HG03571 (cell line): Measurements from ENCODE around the gene ZFYVE27.
A peak's percentile ranks its signal among the peaks of the same experiment; 100 is the strongest.

ENCODE experiments used
- ATAC-seq: cut with Tn5 transposase; IDR thresholded peaks from one replicate; pipeline ENCODE4 v1.9.1; 2021; ENCODE audit not compliant: unreplicated experiment

The ZFYVE27 gene

DNA sequence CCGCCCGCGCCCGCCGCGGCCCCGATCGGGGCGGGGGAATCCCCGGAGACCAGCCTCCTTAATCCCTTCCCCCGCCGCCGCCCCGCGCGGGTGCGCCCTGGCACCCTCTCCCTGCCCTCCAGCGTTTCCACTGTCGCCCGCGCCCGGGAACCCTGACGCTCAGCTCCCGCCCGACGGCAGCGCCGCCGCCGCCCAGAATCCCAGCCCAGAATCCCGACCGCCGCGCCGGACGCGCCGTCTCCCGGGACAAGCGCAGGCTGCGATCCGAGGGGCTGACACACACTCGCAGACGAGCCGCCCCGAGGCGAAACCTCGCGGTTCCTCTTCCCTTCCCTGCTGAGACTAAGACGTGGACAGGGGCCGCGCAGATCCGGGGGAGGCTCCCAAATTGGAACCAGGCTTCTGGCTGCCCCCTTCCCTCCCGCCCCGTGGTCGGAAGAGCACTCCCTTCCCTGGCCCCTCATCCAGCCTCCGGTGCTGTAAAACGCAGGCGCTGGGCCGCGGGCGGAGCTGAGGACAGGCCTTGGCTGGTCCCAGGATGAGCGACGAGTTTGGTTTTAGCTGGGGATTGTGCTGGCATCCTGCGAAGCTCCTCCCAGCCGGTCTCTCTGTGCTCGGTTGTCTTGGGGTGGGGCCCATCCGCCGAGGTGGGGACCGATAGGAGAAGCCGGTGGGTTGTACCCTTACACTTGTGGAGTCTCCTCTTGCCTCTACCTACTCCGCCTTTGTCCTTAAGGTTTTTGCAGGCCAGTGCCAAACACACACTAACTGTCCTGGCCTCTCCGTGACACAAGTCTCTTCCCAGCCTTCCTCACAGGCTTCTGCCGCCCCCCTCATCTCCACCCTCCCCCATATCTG is 22.3 kb upstream of the ZFYVE27 start:
- ATAC-seq = no peak

GRCh38 chr10:97715259-97715874 is 21.6 kb upstream of the ZFYVE27 start:
- no peak for ATAC-seq

GRCh38 chr10:97717627-97718026 is 19.3 kb upstream of the ZFYVE27 start:
- ATAC-seq = no peak

DNA sequence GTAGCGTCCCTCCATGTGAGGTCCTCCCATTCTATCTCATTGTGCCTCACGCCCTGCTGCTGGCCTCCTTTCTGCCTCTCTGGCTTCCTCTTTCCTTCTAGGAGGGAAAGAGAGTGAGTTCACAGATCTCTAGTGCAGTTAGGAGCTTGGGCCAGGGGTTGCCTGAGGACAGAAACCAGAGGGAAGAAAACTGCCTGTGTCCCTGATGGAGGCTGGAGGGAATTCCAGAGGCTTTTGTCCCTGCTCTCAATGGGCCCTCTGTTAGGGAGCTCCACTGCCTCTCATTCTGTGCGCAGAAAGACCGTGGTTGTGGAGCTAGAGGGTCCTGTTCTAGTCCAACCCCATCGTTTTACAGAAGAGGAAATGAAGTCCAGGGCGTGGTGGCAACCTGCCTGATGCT is 18.8 kb upstream of the ZFYVE27 start:
- no peak for ATAC-seq

DNA sequence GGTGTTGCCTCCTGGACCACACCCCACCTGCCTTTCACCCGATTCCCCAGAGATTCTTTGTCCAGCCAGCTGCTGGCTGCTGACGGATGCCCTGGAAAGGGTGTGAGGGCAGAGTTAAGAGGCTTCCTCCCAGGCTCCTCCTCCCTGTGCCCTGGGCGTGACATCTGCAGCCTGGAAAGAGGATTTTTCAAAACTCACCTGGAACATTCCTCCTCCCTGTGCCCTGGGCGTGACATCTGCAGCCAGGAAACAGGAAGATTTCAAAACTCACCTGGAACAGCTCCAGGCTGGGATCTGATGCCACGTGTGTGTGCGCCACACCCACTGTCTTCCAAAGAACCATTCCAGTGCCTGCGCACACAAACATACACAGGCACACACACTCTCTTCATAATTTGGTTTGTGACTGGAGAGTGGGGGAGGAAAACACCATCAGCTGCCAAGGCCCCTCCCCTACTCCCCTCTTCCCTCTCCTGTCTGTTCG is 18.2 kb upstream of the ZFYVE27 start:
- no peak for ATAC-seq

- ATAC-seq = no peak
Measured at GRCh38 chr10:97719602-97720001, 17.3 kb upstream of the ZFYVE27 start.

GRCh38 chr10:97721871-97722780 is 14.8 kb upstream of the ZFYVE27 start:
- no peak for ATAC-seq

DNA sequence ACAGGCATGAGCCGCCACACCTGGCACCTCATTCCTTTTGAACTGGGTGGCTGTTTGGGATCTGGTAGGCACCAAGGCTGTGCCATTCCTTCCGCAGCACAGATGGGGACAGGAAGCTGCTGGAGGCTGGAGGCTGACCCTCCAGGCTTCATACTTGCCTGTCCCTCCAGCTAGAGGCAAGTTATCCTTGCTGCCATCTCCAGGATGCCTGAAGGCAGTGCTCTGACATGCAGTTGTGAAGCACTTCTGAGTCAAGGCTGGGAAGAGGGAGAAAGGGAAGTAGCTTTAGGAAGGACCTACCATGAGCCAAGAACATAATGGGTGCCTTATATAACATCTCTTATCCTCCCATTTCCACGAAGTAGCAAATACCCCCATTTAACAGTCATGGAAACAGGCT is 13.9 kb upstream of the ZFYVE27 start:
- no peak for ATAC-seq

- ATAC-seq = no peak
Measured at GRCh38 chr10:97724341-97724941, 12.5 kb upstream of the ZFYVE27 start.

GRCh38 chr10:97726636-97727178 is 10.2 kb upstream of the ZFYVE27 start:
- ATAC-seq = no peak

- ATAC-seq = no peak
Measured at GRCh38 chr10:97729014-97729413, 7.9 kb upstream of the ZFYVE27 start.

GRCh38 chr10:97731346-97732051 is 5.4 kb upstream of the ZFYVE27 start:
- no peak for ATAC-seq

DNA sequence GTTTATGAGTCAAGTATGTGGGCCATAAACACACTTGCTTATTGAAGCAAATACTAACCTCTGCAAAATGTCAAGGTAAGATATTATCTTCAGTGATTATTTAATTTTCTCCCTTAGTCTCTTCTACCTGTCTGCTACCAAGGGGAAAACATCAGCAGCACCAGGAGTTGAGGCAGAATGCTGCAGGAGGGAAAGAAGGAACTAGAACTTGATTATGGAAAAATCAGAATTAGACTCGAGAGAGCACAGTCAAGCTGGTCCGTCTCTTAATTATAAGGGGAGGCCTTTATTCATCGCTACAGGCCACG is 4.9 kb upstream of the ZFYVE27 start:
- ATAC-seq = no peak

GRCh38 chr10:97733256-97733655 is 3.7 kb upstream of the ZFYVE27 start:
- no peak for ATAC-seq

DNA sequence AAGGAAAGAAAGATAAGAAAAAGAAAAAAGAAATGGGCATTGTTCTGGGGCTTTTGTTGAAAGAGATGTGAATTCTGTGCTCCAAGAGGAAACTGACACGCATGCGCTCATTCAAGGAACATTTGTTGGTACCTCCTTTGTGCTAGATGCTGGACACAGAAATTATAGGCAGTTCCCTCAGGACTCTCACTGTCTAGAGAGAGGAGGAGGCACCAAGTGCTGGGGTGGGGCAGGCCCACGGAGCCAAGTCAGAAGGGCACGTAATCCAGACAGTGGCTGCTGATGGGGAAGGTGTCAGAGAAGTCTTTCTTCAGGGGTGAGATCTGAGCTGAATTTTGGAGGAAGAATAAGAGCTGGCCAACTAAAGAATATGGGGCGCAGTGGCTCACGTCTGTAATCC is 2.9 kb upstream of the ZFYVE27 start:
- no peak for ATAC-seq

DNA sequence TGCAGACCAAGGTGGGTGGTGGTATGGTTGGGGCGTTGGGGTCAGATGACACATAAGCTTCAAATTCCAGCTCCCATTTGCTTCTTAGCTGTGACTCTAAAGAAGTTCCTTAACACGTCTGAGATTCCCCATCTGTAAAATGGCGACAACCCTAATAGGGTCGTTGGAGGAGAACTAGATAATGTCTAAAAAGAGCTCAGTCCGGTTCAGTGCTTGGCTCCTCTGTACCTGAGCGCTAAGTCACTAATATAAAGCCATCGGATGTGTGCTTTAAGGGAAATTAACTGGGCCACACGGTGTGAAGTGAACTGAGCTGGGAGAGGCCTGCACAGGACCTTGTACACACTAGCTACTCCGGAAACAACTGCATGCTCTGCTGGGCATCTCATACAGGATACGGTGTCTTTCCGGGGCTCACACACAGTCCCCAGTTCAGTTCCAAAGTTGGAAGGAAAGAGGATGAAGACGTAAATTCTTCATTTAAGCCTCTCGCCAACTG is 476 bp upstream of the ZFYVE27 start:
- ATAC-seq = peak; percentile 16

DNA sequence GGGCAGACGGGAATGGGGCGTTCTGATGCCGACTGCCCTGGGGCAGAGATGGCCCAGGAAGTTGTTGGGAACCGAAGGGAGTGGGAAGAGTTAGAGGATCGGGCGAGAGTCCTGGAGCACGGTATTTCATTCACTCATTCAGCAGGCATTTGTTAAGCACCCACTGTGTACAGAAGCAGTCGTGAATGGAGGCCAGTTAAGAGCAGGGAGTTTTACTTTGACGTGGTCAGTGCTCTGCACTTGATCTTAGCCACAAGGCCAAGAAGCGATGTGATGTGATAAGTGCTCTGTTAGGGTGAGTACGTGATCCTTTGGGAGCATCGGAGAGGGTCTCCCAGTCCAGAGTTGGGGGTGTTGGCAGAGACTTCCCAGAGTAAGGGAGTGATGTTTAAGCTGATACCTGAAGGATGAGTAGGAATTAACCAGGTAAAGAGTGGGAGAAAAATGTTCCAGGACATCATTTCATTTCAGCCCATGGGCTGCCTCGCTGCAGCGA is 890 bp downstream of the ZFYVE27 start:
- peak; percentile 16 for ATAC-seq

DNA sequence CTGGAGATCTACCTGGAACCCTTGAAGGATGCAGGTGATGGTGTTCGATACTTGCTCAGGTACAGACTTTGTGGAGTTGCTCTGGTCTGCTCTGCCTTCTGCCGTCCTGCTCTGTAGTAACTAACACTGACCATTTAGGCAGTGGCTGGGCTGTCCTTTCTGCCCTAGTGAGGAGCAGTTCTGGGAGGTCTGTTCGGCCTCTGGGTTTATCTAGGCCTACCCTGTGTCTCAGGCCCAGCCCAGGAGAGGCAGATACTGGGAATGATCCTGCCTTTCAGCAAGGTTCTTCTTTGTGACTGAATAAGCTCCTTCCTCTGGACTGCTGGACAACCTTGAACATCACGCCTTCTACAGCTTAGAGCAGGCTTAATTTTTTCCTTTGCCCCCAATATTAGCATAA is 1.7 kb downstream of the ZFYVE27 start:
- no peak for ATAC-seq

DNA sequence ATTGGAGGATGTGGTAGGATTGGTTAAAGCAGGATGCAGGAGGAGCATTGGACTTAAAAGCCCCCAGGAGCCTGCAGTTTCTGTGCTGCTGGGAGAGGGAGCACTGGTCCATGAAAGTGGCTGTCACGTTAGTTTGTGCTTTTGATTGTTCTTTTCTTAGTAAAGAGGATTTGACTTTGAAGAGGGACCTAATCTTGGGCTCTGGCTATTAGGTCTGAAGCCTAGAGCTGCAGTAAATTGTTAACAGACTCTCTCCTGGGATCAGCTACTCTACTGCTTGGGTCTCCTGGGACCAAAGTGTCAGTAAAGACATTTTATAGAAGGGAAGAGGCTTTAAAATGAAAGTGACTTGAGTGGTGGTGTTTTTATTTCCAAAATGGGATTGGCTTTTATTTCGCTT is 3.7 kb downstream of the ZFYVE27 start:
- no peak for ATAC-seq
